ENCODE results near the gene ZNF320.

GRCh38 chr19:52936151-52936953, 38.9 kb upstream of the ZNF320 start:
- TF ChIP-seq CTCF (IDR thresholded peaks at IDR 0.05) = no peak
- no peak for TF ChIP-seq EZH2phosphoT487 (IDR thresholded peaks at IDR 0.05)
- no peak for TF ChIP-seq EZH2 (IDR thresholded peaks at IDR 0.05)

Data from neural progenitor cell (in vitro differentiated cells).